Measurements from ENCODE around the gene NT5DC3.

Gene NT5DC3

DNA sequence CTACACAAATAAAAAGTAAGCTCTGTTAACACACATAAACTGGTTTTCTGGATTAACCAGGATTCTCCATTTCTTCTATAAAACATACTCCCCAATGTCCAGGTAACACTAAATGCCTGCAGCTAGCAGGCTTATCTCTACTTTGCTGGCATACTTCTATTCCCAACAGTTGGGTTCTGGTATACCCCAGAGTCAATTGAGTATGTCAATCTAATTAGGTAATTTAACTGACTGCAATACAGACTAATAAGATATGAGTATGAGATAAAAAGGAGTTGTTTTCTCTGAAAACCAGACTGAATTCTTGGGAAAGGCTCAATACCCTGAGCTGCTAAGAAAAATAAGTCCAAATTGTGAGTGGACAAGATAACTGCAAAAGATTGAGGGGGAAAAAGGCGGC is 9.4 kb upstream of the NT5DC3 start:
- H3K4ac ChIP-seq (ENCODE audit: low read length): no peak overlapping the region
- H2BK15ac ChIP-seq (ENCODE audit: low read length): no peak overlapping the region
- H3K79me1 ChIP-seq (ENCODE audit: low read depth, low read length): no peaks in the 10 kb centered on the region
- H3K14ac ChIP-seq (ENCODE audit: low read length): no peak overlapping the region
- no peak overlapping the region for H2AFZ ChIP-seq (ENCODE audit: low read length)
- H2BK12ac ChIP-seq (ENCODE audit: low read length): no peak overlapping the region
- DNase-seq (ENCODE audit: low spot score): no peak
- no peak overlapping the region for H3K4me2 ChIP-seq (ENCODE audit: insufficient read depth, low read length, poor library complexity, severe bottlenecking)
- H3K9me3 ChIP-seq (replicated peaks in 1 of 2; ENCODE audit: control insufficient read depth in 2 of 2, insufficient read depth in 1 of 2, low read depth in 1 of 2, low read length in 2 of 2): no peaks in the 10 kb centered on the region
- H2BK120ac ChIP-seq (ENCODE audit: low read depth, low read length): no peak overlapping the region
- WGBS, 2 donors (ENCODE audit: extremely low coverage in 2 of 2, insufficient read length in 2 of 2, insufficient replicate concordance in 1 of 2): no CpG with 5 or more reads among the region's 1 CpG
- H3K9ac ChIP-seq (ENCODE audit: low read depth, low read length, poor library complexity): no peak overlapping the region
- H3K18ac ChIP-seq (ENCODE audit: low read length): no peak overlapping the region
- H3K4me1 ChIP-seq (ENCODE audit: control insufficient read depth in 2 of 2, insufficient read depth in 1 of 2, low read depth in 1 of 2, low read length in 2 of 2): peaks cover 8 to 10% of the 10 kb centered on the region in 2 donors
- no peak overlapping the region for H4K8ac ChIP-seq (ENCODE audit: low read depth, low read length)
- no peaks in the 10 kb centered on the region for H3K36me3 ChIP-seq (replicated peaks in 1 of 2; ENCODE audit: control insufficient read depth in 2 of 2, insufficient read depth in 2 of 2, low read length in 2 of 2)
- no peak overlapping the region for H3K23ac ChIP-seq (ENCODE audit: low read depth, low read length, poor library complexity)
- H4K91ac ChIP-seq (ENCODE audit: low read depth, low read length, poor library complexity): no peak overlapping the region
- no peak overlapping the region for H3K27ac ChIP-seq (replicated peaks; ENCODE audit: low read length)
- no peak overlapping the region for H2BK5ac ChIP-seq (ENCODE audit: low read length)
- H3K4me3 ChIP-seq (ENCODE audit: low read length in 2 of 2): no peak overlapping the region
- H3K27me3 ChIP-seq (ENCODE audit: control insufficient read depth in 3 of 3, insufficient read depth in 3 of 3, low read depth in 1 of 3, low read length in 3 of 3): no peaks in the 10 kb centered on the region
- no peak overlapping the region for H2AK5ac ChIP-seq (ENCODE audit: low read depth, low read length)

DNA sequence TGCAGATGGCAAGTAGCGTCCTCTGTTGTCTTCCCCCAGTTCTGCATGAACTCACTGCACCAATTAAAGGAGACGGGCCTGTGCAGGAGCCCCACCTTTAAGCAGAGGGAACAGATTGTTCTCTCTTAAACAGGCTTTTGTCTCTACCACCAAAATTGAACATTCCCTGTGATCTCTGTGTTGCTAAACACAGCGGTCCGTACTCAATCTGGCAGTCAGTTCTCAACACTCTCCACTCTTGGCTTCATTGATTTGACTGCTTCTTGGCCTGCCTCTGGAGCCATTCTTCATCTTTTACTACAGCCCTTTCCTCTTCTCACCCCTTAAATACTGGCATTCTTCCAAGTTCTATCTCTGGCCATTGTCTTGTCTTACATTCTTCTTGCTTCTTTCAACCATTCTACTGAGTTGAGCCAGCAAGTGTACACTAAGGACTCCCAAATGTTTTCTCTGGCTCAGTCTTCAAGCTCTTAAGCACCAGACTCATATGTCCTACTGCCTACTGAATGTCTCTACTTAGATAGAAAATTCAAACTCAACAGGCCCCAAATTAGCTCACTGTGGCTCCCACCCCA is 8.0 kb upstream of the NT5DC3 start:
- Histone ChIP-seq H3K27ac (replicated peaks; ENCODE audit: low read length) (no peak overlapping the region), H3K14ac (ENCODE audit: low read length) (no peak overlapping the region), H3K79me1 (ENCODE audit: low read depth, low read length) (no peaks in the 10 kb centered on the region), H3K4ac (ENCODE audit: low read length) (no peak overlapping the region), H2BK120ac (ENCODE audit: low read depth, low read length) (no peak overlapping the region), H4K91ac (ENCODE audit: low read depth, low read length, poor library complexity) (no peak overlapping the region), H3K4me2 (ENCODE audit: insufficient read depth, low read length, poor library complexity, severe bottlenecking) (no peak overlapping the region), H4K8ac (ENCODE audit: low read depth, low read length) (no peak overlapping the region), H2BK12ac (ENCODE audit: low read length) (no peak overlapping the region), H3K9me3 (replicated peaks in 1 of 2; ENCODE audit: control insufficient read depth in 2 of 2, insufficient read depth in 1 of 2, low read depth in 1 of 2, low read length in 2 of 2) (no peaks in the 10 kb centered on the region), H3K23ac (ENCODE audit: low read depth, low read length, poor library complexity) (no peak overlapping the region), H3K4me3 (ENCODE audit: low read length in 2 of 2) (no peak overlapping the region), H3K27me3 (ENCODE audit: control insufficient read depth in 3 of 3, insufficient read depth in 3 of 3, low read depth in 1 of 3, low read length in 3 of 3) (peaks cover 0 to 4% (median 0%) of the 10 kb centered on the region in 3 experiments), H2BK15ac (ENCODE audit: low read length) (no peak overlapping the region), H3K18ac (ENCODE audit: low read length) (no peak overlapping the region), H2AFZ (ENCODE audit: low read length) (no peak overlapping the region), H2BK5ac (ENCODE audit: low read length) (no peak overlapping the region), H3K4me1 (ENCODE audit: control insufficient read depth in 2 of 2, insufficient read depth in 1 of 2, low read depth in 1 of 2, low read length in 2 of 2) (peaks cover 8 to 10% of the 10 kb centered on the region in 2 donors), H3K9ac (ENCODE audit: low read depth, low read length, poor library complexity) (no peak overlapping the region), H2AK5ac (ENCODE audit: low read depth, low read length) (no peak overlapping the region), H3K36me3 (replicated peaks in 1 of 2; ENCODE audit: control insufficient read depth in 2 of 2, insufficient read depth in 2 of 2, low read length in 2 of 2) (no peaks in the 10 kb centered on the region)
- no peak for DNase-seq (ENCODE audit: low spot score)
- WGBS, 2 donors (ENCODE audit: extremely low coverage in 2 of 2, insufficient read length in 2 of 2, insufficient replicate concordance in 1 of 2): no CpG with 5 or more reads among the region's 4 CpGs

DNA sequence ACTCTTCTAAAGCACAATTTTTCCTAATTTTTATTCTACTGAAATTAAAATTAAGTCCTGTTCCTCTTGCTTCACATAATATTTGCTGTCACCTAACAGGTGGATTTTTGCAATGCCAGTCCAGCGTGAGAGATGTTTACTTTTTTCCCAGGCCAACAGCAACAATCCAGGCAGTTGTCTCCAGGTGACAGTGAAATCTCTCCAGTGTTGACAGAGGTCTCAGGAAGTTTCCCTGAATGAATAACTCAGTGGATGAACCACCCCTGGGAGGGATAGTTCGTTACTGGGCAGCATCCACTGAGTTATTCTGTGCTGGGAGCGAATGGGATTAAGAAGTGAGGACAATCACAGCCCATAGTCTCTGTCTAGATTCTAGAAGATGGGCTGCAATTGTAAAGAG is 7.1 kb upstream of the NT5DC3 start:
- peaks cover 8 to 10% of the 10 kb centered on the region in 2 donors for H3K4me1 ChIP-seq (ENCODE audit: control insufficient read depth in 2 of 2, insufficient read depth in 1 of 2, low read depth in 1 of 2, low read length in 2 of 2)
- H3K27me3 ChIP-seq (ENCODE audit: control insufficient read depth in 3 of 3, insufficient read depth in 3 of 3, low read depth in 1 of 3, low read length in 3 of 3): peaks cover 0 to 7% (median 0%) of the 10 kb centered on the region in 3 experiments
- H2BK12ac ChIP-seq (ENCODE audit: low read length): no peak overlapping the region
- no peak overlapping the region for H2BK120ac ChIP-seq (ENCODE audit: low read depth, low read length)
- H2BK5ac ChIP-seq (ENCODE audit: low read length): no peak overlapping the region
- H2AK5ac ChIP-seq (ENCODE audit: low read depth, low read length): no peak overlapping the region
- H3K36me3 ChIP-seq (replicated peaks in 1 of 2; ENCODE audit: control insufficient read depth in 2 of 2, insufficient read depth in 2 of 2, low read length in 2 of 2): no peaks in the 10 kb centered on the region
- H3K27ac ChIP-seq (replicated peaks; ENCODE audit: low read length): no peak overlapping the region
- H3K23ac ChIP-seq (ENCODE audit: low read depth, low read length, poor library complexity): no peak overlapping the region
- H3K4me3 ChIP-seq (ENCODE audit: low read length in 2 of 2): no peak overlapping the region
- no peaks in the 10 kb centered on the region for H3K79me1 ChIP-seq (ENCODE audit: low read depth, low read length)
- no peak overlapping the region for H3K9ac ChIP-seq (ENCODE audit: low read depth, low read length, poor library complexity)
- WGBS, 2 donors (ENCODE audit: extremely low coverage in 2 of 2, insufficient read length in 2 of 2, insufficient replicate concordance in 1 of 2): no CpG with 5 or more reads among the region's 3 CpGs
- H4K8ac ChIP-seq (ENCODE audit: low read depth, low read length): no peak overlapping the region
- H2BK15ac ChIP-seq (ENCODE audit: low read length): no peak overlapping the region
- no peak overlapping the region for H4K91ac ChIP-seq (ENCODE audit: low read depth, low read length, poor library complexity)
- no peak overlapping the region for H3K18ac ChIP-seq (ENCODE audit: low read length)
- H3K4me2 ChIP-seq (ENCODE audit: insufficient read depth, low read length, poor library complexity, severe bottlenecking): no peak overlapping the region
- H3K4ac ChIP-seq (ENCODE audit: low read length): no peak overlapping the region
- DNase-seq (ENCODE audit: low spot score): no peak
- no peaks in the 10 kb centered on the region for H3K9me3 ChIP-seq (replicated peaks in 1 of 2; ENCODE audit: control insufficient read depth in 2 of 2, insufficient read depth in 1 of 2, low read depth in 1 of 2, low read length in 2 of 2)
- no peak overlapping the region for H3K14ac ChIP-seq (ENCODE audit: low read length)
- no peak overlapping the region for H2AFZ ChIP-seq (ENCODE audit: low read length)

DNA sequence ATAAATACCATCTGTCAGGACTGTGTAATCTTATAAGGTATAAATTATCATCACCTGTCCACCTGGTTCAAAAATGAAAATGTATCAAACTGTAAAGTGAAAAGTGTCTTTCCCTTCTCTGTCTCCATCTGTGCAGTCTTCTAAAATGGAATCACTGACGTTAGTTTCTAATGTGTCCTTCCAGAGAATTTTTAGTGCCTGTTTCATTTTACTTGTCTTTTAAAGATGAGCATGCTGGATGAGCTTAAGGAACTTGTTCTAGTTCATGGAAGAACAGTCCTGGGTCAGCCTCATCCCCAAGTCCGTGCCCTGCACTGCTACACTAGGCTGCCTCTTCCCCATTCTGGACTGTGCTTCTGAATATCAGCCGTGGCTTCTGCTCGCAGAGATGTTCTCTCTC is 5.4 kb upstream of the NT5DC3 start:
- Histone ChIP-seq H3K36me3 (replicated peaks in 1 of 2; ENCODE audit: control insufficient read depth in 2 of 2, insufficient read depth in 2 of 2, low read length in 2 of 2) (no peaks in the 10 kb centered on the region), H3K4me2 (ENCODE audit: insufficient read depth, low read length, poor library complexity, severe bottlenecking) (no peak overlapping the region), H3K4me1 (ENCODE audit: control insufficient read depth in 2 of 2, insufficient read depth in 1 of 2, low read depth in 1 of 2, low read length in 2 of 2) (peaks cover 2 to 5% of the 10 kb centered on the region in 2 donors), H3K4ac (ENCODE audit: low read length) (no peak overlapping the region), H2BK15ac (ENCODE audit: low read length) (no peak overlapping the region), H2BK12ac (ENCODE audit: low read length) (no peak overlapping the region), H3K4me3 (ENCODE audit: low read length in 2 of 2) (no peak overlapping the region), H3K18ac (ENCODE audit: low read length) (no peak overlapping the region), H4K8ac (ENCODE audit: low read depth, low read length) (no peak overlapping the region), H3K14ac (ENCODE audit: low read length) (no peak overlapping the region), H2AK5ac (ENCODE audit: low read depth, low read length) (no peak overlapping the region), H3K9ac (ENCODE audit: low read depth, low read length, poor library complexity) (no peak overlapping the region), H2BK5ac (ENCODE audit: low read length) (no peak overlapping the region), H2BK120ac (ENCODE audit: low read depth, low read length) (no peak overlapping the region), H2AFZ (ENCODE audit: low read length) (no peak overlapping the region), H3K79me1 (ENCODE audit: low read depth, low read length) (no peaks in the 10 kb centered on the region), H4K91ac (ENCODE audit: low read depth, low read length, poor library complexity) (no peak overlapping the region), H3K27ac (replicated peaks; ENCODE audit: low read length) (no peak overlapping the region), H3K27me3 (ENCODE audit: control insufficient read depth in 3 of 3, insufficient read depth in 3 of 3, low read depth in 1 of 3, low read length in 3 of 3) (peaks cover 0 to 7% (median 0%) of the 10 kb centered on the region in 3 experiments), H3K23ac (ENCODE audit: low read depth, low read length, poor library complexity) (no peak overlapping the region), H3K9me3 (replicated peaks in 1 of 2; ENCODE audit: control insufficient read depth in 2 of 2, insufficient read depth in 1 of 2, low read depth in 1 of 2, low read length in 2 of 2) (no peaks in the 10 kb centered on the region)
- DNase-seq (ENCODE audit: low spot score): no peak
- no CpG with 5 or more reads among the region's 4 CpGs for WGBS, 2 donors (ENCODE audit: extremely low coverage in 2 of 2, insufficient read length in 2 of 2, insufficient replicate concordance in 1 of 2)
